GM23248 (cell line): Measurements from ENCODE around the gene PRDX3. TPM values are rescaled to one million over a fixed set of nuclear protein-coding genes. Genes with fewer than 3 reads are reported as not detected.
"Not testable (repeated sequence)": the region's sequence is repeated elsewhere in the genome, so short reads cannot be mapped to it uniquely, and the experiment has no call there.

Experiments used
- DNase-seq: peaks from one replicate; pipeline ENCODE4 v3.0.0-alpha.2; 2015
- H2AFZ ChIP-seq: fragments of 200-600 bp; sonication (generic); 2 replicates; pipeline ENCODE4 v1.6.1; 2016; ENCODE audit warnings: antibody characterized with exemption
- H3F3A ChIP-seq: fragments of 200-600 bp; sonication (generic); 2 replicates; pipeline ENCODE4 v1.6.1; 2016; ENCODE audit warnings: mild to moderate bottlenecking, antibody characterized with exemption, mixed run types; ENCODE audit not compliant: insufficient read depth
- H3K27ac ChIP-seq: fragments of 200-600 bp; sonication (generic); 2 replicates; pipeline ENCODE4 v1.5.1; 2016; ENCODE audit warnings: mild to moderate bottlenecking
- H3K27me3 ChIP-seq: fragments of 200-600 bp; sonication (generic); replicated peaks from 2 replicates; pipeline ENCODE4 v1.6.1; 2016; ENCODE audit warnings: mild to moderate bottlenecking; ENCODE audit not compliant: insufficient read depth
- H3K36me3 ChIP-seq: fragments of 200-600 bp; sonication (generic); 2 replicates; pipeline ENCODE4 v1.6.1; 2016; ENCODE audit warnings: low read depth, mild to moderate bottlenecking
- H3K4me1 ChIP-seq: fragments of 200-600 bp; sonication (generic); 2 replicates; pipeline ENCODE4 v1.6.1; 2016; ENCODE audit warnings: mild to moderate bottlenecking; ENCODE audit not compliant: insufficient read depth
- H3K4me2 ChIP-seq: fragments of 200-600 bp; sonication (generic); one replicate; pipeline ENCODE4 v1.6.1; 2016; ENCODE audit warnings: mild to moderate bottlenecking; ENCODE audit not compliant: unreplicated experiment
- H3K4me3 ChIP-seq: fragments of 200-600 bp; sonication (generic); 2 replicates; pipeline ENCODE4 v1.5.1; 2016; ENCODE audit warnings: mild to moderate bottlenecking
- H3K79me2 ChIP-seq: fragments of 200-600 bp; sonication (generic); 2 replicates; pipeline ENCODE4 v1.6.1; 2016; ENCODE audit warnings: mild to moderate bottlenecking; ENCODE audit not compliant: insufficient read depth
- H3K9ac ChIP-seq: fragments of 200-600 bp; sonication (generic); 2 replicates; pipeline ENCODE4 v1.6.1; 2016; ENCODE audit warnings: mild to moderate bottlenecking
- H3K9me2 ChIP-seq: fragments of 200-600 bp; sonication (generic); 2 replicates; pipeline ENCODE4 v1.6.1; 2016; ENCODE audit warnings: mixed run types, mild to moderate bottlenecking, moderate library complexity; ENCODE audit not compliant: insufficient read depth
- H3K9me3 ChIP-seq: fragments of 200-600 bp; sonication (generic); one replicate; pipeline ENCODE4 v1.6.1; 2017; ENCODE audit warnings: low read depth
- H4K20me1 ChIP-seq: fragments of 200-600 bp; sonication (generic); 2 replicates; pipeline ENCODE4 v1.6.0; 2016; ENCODE audit not compliant: insufficient read depth
- EZH2 ChIP-seq: fragments of 200-600 bp; sonication (generic); IDR thresholded peaks from 2 replicates; pipeline ENCODE4 v1.6.1; 2018; ENCODE audit warnings: antibody characterized with exemption, mild to moderate bottlenecking; ENCODE audit not compliant: insufficient read depth, poor library complexity, severe bottlenecking
- EZH2phosphoT487 ChIP-seq: fragments of 200-600 bp; sonication (generic); IDR thresholded peaks from 2 replicates; pipeline ENCODE4 v1.6.1; 2018; ENCODE audit warnings: antibody characterized with exemption, moderate library complexity, mild to moderate bottlenecking, low read depth; ENCODE audit not compliant: insufficient read depth
- WGBS, 2 experiments: methylation state at CpG; one replicate each; pipeline ENCODE4 v1.1.6; 2015 to 2017; ENCODE audit warnings: low lambda C conversion rate in 2 of 2, low coverage in 1 of 2; ENCODE audit errors: missing lambda C conversion rate in 2 of 2; 5-methylcytosine and 5-hydroxymethylcytosine counted together
- in situ Hi-C: fragments of 300-500 bp; cut with MboI; formaldehyde crosslinking; loops from 2 replicates; pipeline ENCODE4 v1.15.0; 2020
- polyA plus RNA-seq: library from polyadenylated mRNA; unstranded; fragments of >200 nt; fragmentation: Nextera tagmentation; extraction: Ambion mirVana; gene quantifications from 2 replicates; pipeline ENCODE4 v1.2.1, GENCODE V29; 2016
- total RNA-seq: library from RNA; depleted of rRNA; stranded (reverse); fragments of >200 nt; shearing (Covaris generic); gene quantifications from 2 replicates; pipeline ENCODE4 v1.2.3, GENCODE V29; 2014

The PRDX3 gene
- total and polyA plus RNA-seq, 2 experiments from 2014 or later, result 246 to 302 TPM

DNA sequence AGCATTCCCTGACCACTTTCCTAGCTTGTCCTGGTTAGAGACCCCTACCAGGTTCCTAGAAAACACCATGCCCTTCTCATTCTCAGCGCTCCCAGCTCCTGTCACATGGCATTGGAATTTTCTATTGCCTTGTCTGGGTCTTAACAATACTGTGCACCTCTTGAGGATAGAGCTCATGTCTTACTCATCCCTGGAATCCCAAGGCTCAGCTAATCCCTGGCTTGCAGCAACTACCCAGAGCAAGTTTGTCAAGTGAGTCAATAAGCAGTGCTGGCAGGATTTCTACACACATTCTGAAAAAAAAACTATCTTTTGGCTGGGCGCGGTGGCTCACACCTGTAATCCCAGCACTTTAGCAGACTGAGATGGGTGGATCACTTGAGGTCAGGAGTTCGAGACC lies 11.7 kb upstream of the PRDX3 start:
- Histone ChIP-seq H3K27ac (peak overlapping the region; percentile 67), H4K20me1 (no peaks in the 10 kb centered on the region), H3K4me2 (peak overlapping the region; percentile 58), H3K27me3 (no peaks in the 10 kb centered on the region), H3K36me3 (no peaks in the 10 kb centered on the region), H3K9ac (peak overlapping the region; percentile 8; the same call in 1 of the 2 replicates), H2AFZ (0 out of 2 replicates have a peak overlapping the region, but pooled peaks have one; percentile 7), H3K4me3 (0 out of 2 replicates have a peak overlapping the region, but pooled peaks have one; percentile 2), H3K9me3 (no peaks in the 10 kb centered on the region), H3K4me1 (peaks cover 17% of the 10 kb centered on the region), H3K9me2 (no peaks in the 10 kb centered on the region), H3K79me2 (no peaks in the 10 kb centered on the region), H3F3A (peaks cover 21% of the 10 kb centered on the region)
- WGBS, 2 experiments, result 23 to 25% methylated on average over 4 of the region's 4 CpGs
- no peak for TF ChIP-seq EZH2phosphoT487
- in situ Hi-C loops, result loop anchor here (10.0 kb wide), 1 partner anchor 234 kb away; no protein-coding TSS in a partner anchor
- peak; percentile 98 for DNase-seq

DNA sequence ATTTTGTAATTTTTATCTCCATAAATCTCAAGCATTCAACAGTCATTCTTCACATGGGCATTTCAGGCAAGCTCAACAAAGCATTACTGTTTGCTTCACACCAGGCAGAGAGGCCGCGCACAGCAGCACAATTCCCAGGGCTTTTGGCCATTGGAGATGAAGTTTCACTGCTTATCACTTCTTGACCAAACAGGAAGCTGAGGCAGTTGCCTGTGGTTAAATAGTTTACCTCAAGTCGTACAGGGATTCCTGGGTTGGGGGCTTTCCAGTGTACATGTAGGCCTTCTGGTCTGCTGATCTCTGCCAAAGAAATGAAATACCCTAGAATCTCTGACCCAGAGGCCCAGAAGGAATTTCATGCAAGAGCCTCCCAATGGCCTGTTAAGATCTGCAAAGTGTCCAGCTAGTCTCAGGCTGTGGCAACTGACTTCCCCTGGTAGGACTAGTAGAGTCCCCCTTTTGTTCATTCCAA lies 11.2 kb upstream of the PRDX3 start:
- WGBS, 2 experiments, result 80 to 83% methylated on average over 3 of the region's 3 CpGs
- Histone ChIP-seq H3K9ac (no peak overlapping the region), H3K36me3 (no peaks in the 10 kb centered on the region), H3K4me2 (peak overlapping the region; percentile 58), H3K9me2 (no peaks in the 10 kb centered on the region), H3K4me1 (peaks cover 17% of the 10 kb centered on the region), H3K4me3 (no peak overlapping the region), H3F3A (peaks cover 21% of the 10 kb centered on the region), H3K79me2 (no peaks in the 10 kb centered on the region), H3K9me3 (no peaks in the 10 kb centered on the region), H3K27ac (peak overlapping the region; percentile 67), H3K27me3 (no peaks in the 10 kb centered on the region), H2AFZ (no peak overlapping the region; the same call in 1 of the 2 replicates), H4K20me1 (no peaks in the 10 kb centered on the region)
- no peak for DNase-seq
- TF ChIP-seq EZH2phosphoT487 (no peak), EZH2 (no peak)
- in situ Hi-C loops, result loop anchor here (10.0 kb wide), 1 partner anchor 235 kb away; no protein-coding TSS in a partner anchor

DNA sequence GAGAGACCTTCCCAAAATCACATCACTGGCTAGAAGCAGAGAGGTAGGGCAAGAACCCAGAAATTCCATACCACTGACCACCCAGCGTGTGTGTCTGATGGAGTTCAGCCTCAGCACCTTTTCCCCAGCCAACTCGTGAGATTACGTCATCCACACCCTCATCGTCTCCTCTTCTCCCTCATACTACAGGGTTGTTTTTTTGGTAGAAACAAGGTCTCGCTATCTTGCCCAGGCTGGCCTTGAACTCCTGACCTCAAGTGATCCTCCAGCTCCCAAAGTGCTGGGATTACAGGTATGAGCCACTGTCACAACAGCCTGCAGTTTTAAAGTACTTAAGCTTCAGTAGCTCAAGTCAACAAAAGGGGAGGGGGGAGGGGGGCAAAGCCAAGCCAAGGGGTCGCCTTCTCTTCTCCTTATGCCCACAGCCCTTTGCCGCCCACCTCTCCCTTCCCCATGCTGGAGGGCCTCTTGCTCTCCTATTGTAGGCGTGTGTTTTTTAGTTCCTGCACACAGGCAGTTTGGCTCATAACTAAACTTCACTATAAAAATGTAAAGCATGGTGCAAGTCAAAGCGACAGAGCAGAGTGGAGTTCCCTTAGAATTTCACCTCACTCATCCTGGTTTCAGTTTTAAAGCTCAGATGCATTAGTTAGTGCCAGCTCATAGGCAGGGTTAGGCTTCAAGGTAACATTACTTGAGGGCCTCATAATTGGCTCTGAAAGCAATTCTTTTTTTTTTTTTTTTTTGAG lies 5.2 kb upstream of the PRDX3 start:
- H3F3A ChIP-seq, result no peaks in the 10 kb centered on the region
- H3K27me3 ChIP-seq, result no peaks in the 10 kb centered on the region
- no peaks in the 10 kb centered on the region for H3K9me2 ChIP-seq
- H3K79me2 ChIP-seq, result no peaks in the 10 kb centered on the region
- no peak overlapping the region for H3K27ac ChIP-seq
- in situ Hi-C loops, result no loop called here
- H3K9ac ChIP-seq, result no peak overlapping the region
- 72 to 79% methylated on average over 9 of the region's 9 CpGs for WGBS, 2 experiments
- peaks cover 4% of the 10 kb centered on the region; the same call in 1 of the 2 replicates for H3K4me1 ChIP-seq
- no peak for DNase-seq
- H3K4me3 ChIP-seq, result no peak overlapping the region
- no peak overlapping the region for H3K4me2 ChIP-seq
- H3K36me3 ChIP-seq, result no peaks in the 10 kb centered on the region
- TF ChIP-seq EZH2 (no peak), EZH2phosphoT487 (no peak)
- no peaks in the 10 kb centered on the region for H4K20me1 ChIP-seq
- no peaks in the 10 kb centered on the region for H3K9me3 ChIP-seq
- H2AFZ ChIP-seq, result no peak overlapping the region

DNA sequence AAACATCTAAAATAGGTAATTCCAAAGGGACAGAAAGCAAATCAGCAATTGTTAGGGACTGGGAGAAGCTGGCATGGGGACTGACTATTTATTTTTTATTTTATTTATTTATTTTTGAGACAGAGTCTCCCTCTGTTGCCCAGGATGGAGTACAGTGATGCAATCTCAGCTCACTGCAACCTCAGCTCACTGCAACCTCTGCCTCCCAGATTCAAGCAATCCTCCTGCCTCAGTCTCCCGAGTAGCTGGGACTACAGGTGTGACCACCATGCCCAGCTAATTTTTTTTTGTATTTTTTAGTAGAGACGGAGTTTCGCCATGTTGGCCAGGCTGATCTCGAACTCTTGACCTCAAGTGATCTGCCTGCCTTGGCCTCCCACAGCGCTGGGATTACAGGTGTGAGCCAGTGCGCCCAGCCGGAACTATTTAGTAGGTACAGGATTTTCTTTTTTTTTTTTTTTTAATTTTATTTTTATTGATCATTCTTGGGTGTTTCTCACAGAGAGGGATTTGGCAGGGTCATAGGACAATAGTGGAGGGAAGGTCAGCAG lies 2.3 kb upstream of the PRDX3 start:
- H3K4me2 ChIP-seq, H3K36me3 ChIP-seq, H2AFZ ChIP-seq, H4K20me1 ChIP-seq, H3K4me3 ChIP-seq, H3K9me2 ChIP-seq, H3K27me3 ChIP-seq, H3K9ac ChIP-seq, DNase-seq, H3K27ac ChIP-seq, H3F3A ChIP-seq, in situ Hi-C loops, H3K9me3 ChIP-seq: not testable (repeated sequence)
- 94 to 96% methylated on average over 7 of the region's 7 CpGs for WGBS, 2 experiments
- Histone ChIP-seq H3K4me1 (peaks cover 12% of the 10 kb centered on the region; the same call in 1 of the 2 replicates), H3K79me2 (peaks cover 24% of the 10 kb centered on the region)
